GM13976 (cell line): ENCODE results near the gene RAP2A.

Experiments used
- DNase-seq: peaks from one replicate; pipeline ENCODE4 v3.0.0; 2012; ENCODE audit warnings: low spot score
- CTCF ChIP-seq: IDR thresholded peaks from 2 replicates; pipeline ENCODE4 v1.5.1; 2012; ENCODE audit warnings: borderline replicate concordance, mild to moderate bottlenecking; ENCODE audit not compliant: insufficient read depth; ENCODE audit errors: extremely low read depth, missing control alignments, control extremely low read depth
- in situ Hi-C: fragments of 300-500 bp; cut with MboI; formaldehyde crosslinking; loops from one replicate; pipeline ENCODE4 v1.12.0; 2022; ENCODE audit warnings: low sequenced_read_pairs, mixed read lengths, inconsistent platforms; ENCODE audit not compliant: unreplicated experiment

RAP2A gene

DNA sequence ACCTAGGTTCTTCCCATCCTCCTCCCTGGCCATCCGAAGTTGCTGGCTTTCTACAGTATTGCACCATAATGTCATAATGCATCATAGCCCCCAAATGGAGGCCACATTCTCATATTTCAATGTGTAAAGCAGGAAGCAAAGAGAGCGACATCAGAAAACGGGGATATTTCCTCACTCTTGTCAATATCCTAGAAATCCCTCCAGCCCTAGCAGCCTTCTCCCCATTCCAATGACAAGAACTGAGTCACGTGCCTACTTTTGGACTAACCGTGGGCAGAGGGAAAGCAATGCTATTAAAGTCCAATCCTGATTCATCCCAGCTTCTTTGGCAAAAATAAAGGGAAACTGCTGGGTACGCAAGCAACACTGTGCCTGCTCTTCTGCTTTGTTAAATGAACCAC, 4.3 kb upstream of the RAP2A start:
- in situ Hi-C loops: loop anchor here (25.0 kb wide), 1 partner anchor 558 kb away; no protein-coding TSS in a partner anchor
- DNase-seq: no peak

GRCh38 chr13:97430296-97430695, 3.7 kb upstream of the RAP2A start:
- in situ Hi-C loops: loop anchor here (25.0 kb wide), 1 partner anchor 557 kb away; no protein-coding TSS in a partner anchor
- no peak for DNase-seq
- no peak for TF ChIP-seq CTCF

More for the DNA sequence above, 4.3 kb upstream of the RAP2A start:
- TF ChIP-seq CTCF: no peak

DNA sequence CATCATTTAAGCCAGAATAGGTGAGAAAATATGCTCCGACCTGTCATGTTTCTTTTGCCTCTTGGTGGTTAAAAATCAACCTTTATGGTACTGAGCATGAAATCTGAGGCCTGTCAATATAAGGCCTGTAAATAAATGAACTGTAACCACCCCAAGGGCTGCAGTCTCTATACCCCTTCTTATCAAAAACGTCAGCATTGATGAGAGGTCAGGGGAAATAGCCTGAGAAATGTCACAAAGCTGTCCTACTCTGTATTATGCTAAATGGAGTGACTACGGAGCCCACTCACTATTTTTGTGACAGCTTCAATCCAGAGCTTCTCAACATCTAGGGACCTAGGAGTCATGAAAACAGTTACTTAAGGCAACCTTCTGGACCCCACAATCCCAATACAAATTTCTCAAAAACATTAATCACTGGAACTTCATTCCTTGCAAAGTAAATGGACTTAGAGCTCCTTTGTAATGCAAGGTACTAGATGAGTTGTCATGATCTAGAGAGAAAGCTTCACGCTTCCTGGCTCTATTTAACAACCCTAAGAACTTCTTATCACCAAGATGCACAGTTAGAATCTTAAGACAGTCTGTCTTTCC, 2.7 kb upstream of the RAP2A start:
- TF ChIP-seq CTCF: no peak
- DNase-seq: no peak
- in situ Hi-C loops: loop anchor here (25.0 kb wide), 1 partner anchor 556 kb away; no protein-coding TSS in a partner anchor

DNA sequence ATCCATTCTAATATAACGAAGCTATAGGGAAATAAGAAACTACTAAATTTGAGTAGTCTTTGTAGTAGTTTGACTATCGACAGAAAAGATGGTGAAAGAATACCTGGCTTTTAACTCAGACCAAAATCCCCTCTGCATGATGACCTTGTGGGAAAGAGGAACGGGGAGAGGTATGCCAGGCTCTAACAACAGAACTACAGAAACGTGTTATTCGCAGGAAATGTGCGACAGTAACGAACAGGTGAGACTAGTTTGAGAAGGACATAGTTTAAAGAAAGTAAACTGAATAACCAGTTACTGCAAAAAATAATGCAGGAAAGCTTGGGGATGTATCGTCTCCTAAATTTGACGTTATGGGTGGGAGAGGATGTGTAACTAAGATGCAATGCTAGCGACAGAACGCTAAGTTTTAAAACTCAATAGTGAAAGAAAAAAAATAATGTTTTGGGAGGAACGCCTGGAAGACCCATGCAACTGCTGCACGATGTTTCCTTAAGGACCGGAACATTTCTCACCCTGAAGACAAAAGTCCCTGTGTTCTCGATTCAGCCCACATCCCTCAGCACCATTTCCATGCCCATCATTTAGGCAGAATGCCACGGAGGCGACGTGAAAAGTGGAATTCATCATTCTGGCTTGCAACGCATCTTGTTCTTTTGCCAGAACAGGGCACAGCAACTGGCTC, 1.6 kb upstream of the RAP2A start:
- TF ChIP-seq CTCF: no peak
- in situ Hi-C loops: loop anchor here (25.0 kb wide), 1 partner anchor 555 kb away; no protein-coding TSS in a partner anchor
- DNase-seq: no peak

- in situ Hi-C loops: loop anchor here (25.0 kb wide), 1 partner anchor 554 kb away; no protein-coding TSS in a partner anchor
- TF ChIP-seq CTCF: no peak
- peak; percentile 84 for DNase-seq
Observed at GRCh38 chr13:97432917-97433726, 847 bp upstream of the RAP2A start.
